Stomach (tissue), 9 donors: Measurements from ENCODE around the gene RGS4. TPM values are rescaled to one million over a fixed set of nuclear protein-coding genes. Genes with fewer than 3 reads are reported as not detected.

Experiments
- DNase-seq, 2 donors: peaks; one replicate each; pipeline versions ENCODE4 v3.0.0 to v3.0.0-alpha.2; 2013 to 2019
- H3K27ac ChIP-seq, 5 donors: fragments of 200-600 bp in 4 of 5; sonication (generic) in 4 of 5; one replicate each; pipeline ENCODE4 v1.5.1; 2013 to 2019; ENCODE audit warnings: mild to moderate bottlenecking in 1 of 5, moderate library complexity in 1 of 5
- H3K27me3 ChIP-seq, 3 donors: fragments of 200-600 bp; sonication (generic); one replicate each; pipeline ENCODE4 v1.5.1; 2017 to 2019; ENCODE audit warnings: mixed run types in 1 of 3
- H3K36me3 ChIP-seq, 4 donors: fragments of 200-600 bp; sonication (generic); 1 replicate in 3 of 4; 2 replicates in 1 of 4; pipeline ENCODE4 v1.5.1; 2016 to 2019
- H3K4me1 ChIP-seq, 4 donors: fragments of 200-600 bp; sonication (generic); one replicate each; pipeline ENCODE4 v1.5.1; 2016 to 2019
- H3K4me3 ChIP-seq, 4 donors: fragments of 200-600 bp; sonication (generic) in 3 of 4; one replicate each; pipeline ENCODE4 v1.5.1; 2016 to 2019; ENCODE audit warnings: mild to moderate bottlenecking in 1 of 4
- H3K9me3 ChIP-seq, 4 donors: fragments of 200-600 bp; sonication (generic); one replicate each; pipeline ENCODE4 v1.5.1; 2016 to 2019
- CTCF ChIP-seq, 7 experiments: fragments of 450-650 bp in 4 of 7; fragments of 200-600 bp in 3 of 7; sonication (generic) in 3 of 7; IDR thresholded peaks; one replicate each; pipeline ENCODE4 v1.5.1; 2016 to 2019; ENCODE audit warnings: antibody characterized with exemption in 7 of 7, control low read depth in 2 of 7, mild to moderate bottlenecking in 1 of 7
- EP300 ChIP-seq: sonication (generic); formaldehyde crosslinking; IDR thresholded peaks from one replicate; pipeline ENCODE4 v1.6.1; 2017; ENCODE audit warnings: antibody characterized with exemption
- POLR2A ChIP-seq, 4 donors: fragments of 450-650 bp; IDR thresholded peaks; one replicate each; pipeline ENCODE4 v1.6.1; 2016; ENCODE audit warnings: antibody characterized with exemption in 4 of 4, control low read depth in 2 of 4, mild to moderate bottlenecking in 1 of 4, moderate library complexity in 1 of 4
- POLR2AphosphoS5 ChIP-seq, 3 donors: sonication (generic); formaldehyde crosslinking; IDR thresholded peaks; one replicate each; pipeline ENCODE4 v1.6.1; 2016; ENCODE audit warnings: antibody characterized with exemption in 3 of 3
- WGBS, 5 donors: extraction: QIAGEN DNeasy Blood & Tissue Kit in 3 of 5; methylation state at CpG; one replicate each; pipeline versions ENCODE4 v1.1.5 to v1.1.7; 2013 to 2018; 5-methylcytosine and 5-hydroxymethylcytosine counted together
- intact Hi-C: fragments of 100-400 bp; cut with DNase I; formaldehyde crosslinking; loops from one replicate; pipeline ENCODE4 v1.15.1; 2023; ENCODE audit warnings: low total_unique reads
- polyA plus RNA-seq, 3 donors: library from polyadenylated mRNA; stranded (reverse); fragments of 200-250 nt; gene quantifications; one replicate each; pipeline ENCODE4 v1.2.3, GENCODE V29; 2013
- total RNA-seq, 5 donors: library from RNA; depleted of rRNA; stranded (reverse); fragments of >200 nt; gene quantifications; one replicate each; pipeline versions ENCODE4 v1.1.0 to v1.2.3, GENCODE V29; 2014 to 2016
- donor health status: healthy with polysubstance abuse.
- donor health status: Bipolar disorder and iron deficiency.
- donor health status: healthy.

RGS4 gene
- total and polyA plus RNA-seq, 8 donors, result 1.8 to 60.7 (median 5.8) TPM; not detected in 2

GRCh38 chr1:163119707-163120106 lies 50.5 kb downstream of the RGS4 start:
- H3K27ac ChIP-seq, result no peak overlapping the region
- H3K27me3 ChIP-seq, result no peaks in the 10 kb centered on the region
- intact Hi-C loops, result no loop called here
- H3K36me3 ChIP-seq, result no peaks in the 10 kb centered on the region
- no peak overlapping the region for H3K4me3 ChIP-seq
- H3K4me1 ChIP-seq, result no peaks in the 10 kb centered on the region
- DNase-seq, result no peak
- H3K9me3 ChIP-seq, result no peaks in the 10 kb centered on the region
- no peak for TF ChIP-seq POLR2A (IDR thresholded peaks at IDR 0.05)
- no peak for TF ChIP-seq POLR2AphosphoS5 (IDR thresholded peaks at IDR 0.05)
- no peak for TF ChIP-seq EP300
- TF ChIP-seq CTCF (IDR thresholded peaks at IDR 0.05), result no peak

- Histone ChIP-seq H3K27ac (no peak overlapping the region), H3K27me3 (no peaks in the 10 kb centered on the region), H3K4me1 (no peaks in the 10 kb centered on the region), H3K36me3 (no peaks in the 10 kb centered on the region), H3K4me3 (no peak overlapping the region), H3K9me3 (no peaks in the 10 kb centered on the region)
- 53 to 84% (median 61%) methylated on average over 1 of the region's 1 CpG for WGBS, 5 donors
- no peak for TF ChIP-seq POLR2AphosphoS5 (IDR thresholded peaks at IDR 0.05)
- no peak for TF ChIP-seq EP300
- TF ChIP-seq CTCF (IDR thresholded peaks at IDR 0.05), result no peak
- no peak for TF ChIP-seq POLR2A (IDR thresholded peaks at IDR 0.05)
- no peak for DNase-seq
- intact Hi-C loops, result no loop called here
Measured at GRCh38 chr1:163120372-163120771, 51.2 kb downstream of the RGS4 start.

GRCh38 chr1:163124812-163125211 lies 55.7 kb downstream of the RGS4 start:
- Histone ChIP-seq H3K9me3 (no peaks in the 10 kb centered on the region), H3K36me3 (no peaks in the 10 kb centered on the region), H3K4me3 (no peak overlapping the region), H3K27ac (peak overlapping the region in 2 of 5 donors; percentile 25 to 70), H3K4me1 (peaks cover 0 to 10% (median under 1%) of the 10 kb centered on the region in 4 donors), H3K27me3 (no peaks in the 10 kb centered on the region)
- 63 to 76% (median 72%) methylated on average over 4 of the region's 4 CpGs for WGBS, 5 donors
- no peak for DNase-seq
- peak in 1 of 3 donors; percentile 40 for TF ChIP-seq POLR2AphosphoS5 (IDR thresholded peaks at IDR 0.05)
- no peak for TF ChIP-seq EP300
- intact Hi-C loops, result no loop called here

Other genes with a start within 250 kb of the RGS4 start
- under 1 TPM in 1 of 5 donors, not detected in 4; 0.92 TPM for gene CCDC190, start 208.2 kb upstream of the RGS4 start, total RNA-seq
- gene CCDC190, start 208.2 kb upstream of the RGS4 start, polyA plus RNA-seq, result 1 to 10 TPM in 1 of 3 donors, not detected in 2; 2.4 TPM
- 100 to 1,000 TPM in 4 of 5 donors, 10 to 100 TPM in 1; 92.4 to 314 (median 172) TPM for gene RGS5, start 133.6 kb downstream of the RGS4 start, total RNA-seq
- 10 to 100 TPM; 29.4 to 88.8 (median 44.6) TPM for gene RGS5, start 133.6 kb downstream of the RGS4 start, polyA plus RNA-seq